GM18505 (cell line): Measurements from ENCODE around the gene ANKRD45.
"Not testable (repeated sequence)": the region's sequence is repeated elsewhere in the genome, so short reads cannot be mapped to it uniquely, and the experiment has no call there.

ENCODE experiments used
- ATAC-seq: cut with Tn5 transposase; IDR thresholded peaks from one replicate; pipeline ENCODE4 v1.9.1; 2021; ENCODE audit not compliant: unreplicated experiment
- POLR2A ChIP-seq: IDR thresholded peaks from 4 replicates; pipeline ENCODE4 v1.6.1; 2011; ENCODE audit warnings: borderline replicate concordance; ENCODE audit not compliant: insufficient read depth, insufficient read length; ENCODE audit errors: extremely low read depth

ANKRD45 gene

DNA sequence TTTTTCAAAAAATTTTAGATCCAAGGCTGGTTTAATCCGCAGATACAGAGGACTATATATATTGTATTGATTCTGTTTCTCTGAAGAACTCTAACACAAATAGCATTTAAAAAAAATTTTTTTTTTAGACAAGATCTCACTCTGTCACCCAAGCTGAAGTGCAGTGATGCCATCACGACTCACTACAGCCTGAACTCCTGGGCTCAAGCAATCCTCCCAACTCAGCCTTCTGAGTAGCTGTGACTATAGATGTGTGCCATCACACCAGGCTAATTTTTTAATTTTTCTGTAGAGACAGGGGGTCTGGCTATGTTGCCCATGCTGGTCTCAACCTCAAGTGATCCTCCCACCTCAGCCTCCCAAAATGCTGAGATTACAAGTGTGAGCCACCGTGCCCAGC lies 3.0 kb downstream of the ANKRD45 start:
- ATAC-seq: no peak
- TF ChIP-seq POLR2A: no peak

DNA sequence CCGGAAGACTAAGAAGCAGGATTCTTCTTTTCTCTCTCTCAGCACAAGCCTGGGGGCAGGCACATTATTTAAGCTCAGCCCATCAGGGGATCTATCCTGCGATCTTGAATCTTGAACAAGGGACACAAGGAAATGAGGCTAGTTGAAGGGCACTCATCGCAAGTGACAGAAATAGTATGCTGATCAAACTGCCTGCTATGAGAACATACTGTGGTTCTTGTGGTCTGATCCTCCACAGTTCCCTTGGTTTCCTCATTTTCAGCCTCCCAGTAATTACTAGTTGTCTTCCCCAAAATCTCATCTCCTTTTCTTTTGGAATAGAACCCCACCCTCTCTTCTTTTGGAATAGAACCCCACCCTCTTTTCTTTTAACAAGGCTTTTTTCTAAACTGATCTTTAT lies 6.5 kb downstream of the ANKRD45 start:
- no peak for ATAC-seq
- TF ChIP-seq POLR2A: no peak

DNA sequence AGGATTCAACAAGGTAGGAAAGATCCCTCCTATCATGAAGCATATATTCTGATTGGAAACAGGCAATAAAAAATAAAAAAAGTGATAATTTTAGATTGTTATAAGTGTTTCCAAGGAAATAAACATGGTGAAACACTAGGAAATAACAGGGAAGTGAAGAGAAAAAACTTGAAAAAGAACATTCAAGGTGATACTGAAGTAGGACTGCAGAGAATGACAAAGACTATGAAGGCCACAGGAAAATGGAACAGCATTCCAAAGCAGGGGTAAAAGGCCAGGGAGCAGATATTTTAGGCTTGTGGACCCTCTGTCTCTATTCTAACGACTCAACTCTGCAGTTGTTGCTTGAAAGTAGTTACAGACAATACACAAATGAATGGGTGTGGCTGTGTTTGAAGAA lies 7.9 kb downstream of the ANKRD45 start:
- no peak for TF ChIP-seq POLR2A
- no peak for ATAC-seq

DNA sequence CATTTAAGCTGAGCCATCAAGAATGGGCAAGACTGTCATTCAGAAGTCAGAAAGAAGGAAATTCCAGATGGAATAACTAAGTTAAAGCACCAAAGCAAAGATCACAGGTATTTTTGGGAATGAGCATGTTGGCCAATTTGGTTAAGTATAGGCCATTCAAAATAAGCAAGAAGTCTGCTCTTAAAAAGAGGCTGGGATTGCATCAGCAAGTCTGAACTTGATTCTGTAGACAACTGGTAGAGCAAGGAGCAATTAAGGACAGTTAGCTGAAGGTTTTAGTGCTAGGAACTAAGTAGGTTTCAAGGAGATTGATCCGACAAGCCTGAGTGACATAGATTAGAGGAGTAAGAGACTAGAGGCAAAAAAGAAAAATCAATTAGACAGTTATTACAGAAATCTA lies 8.4 kb downstream of the ANKRD45 start:
- ATAC-seq: no peak
- TF ChIP-seq POLR2A: no peak

DNA sequence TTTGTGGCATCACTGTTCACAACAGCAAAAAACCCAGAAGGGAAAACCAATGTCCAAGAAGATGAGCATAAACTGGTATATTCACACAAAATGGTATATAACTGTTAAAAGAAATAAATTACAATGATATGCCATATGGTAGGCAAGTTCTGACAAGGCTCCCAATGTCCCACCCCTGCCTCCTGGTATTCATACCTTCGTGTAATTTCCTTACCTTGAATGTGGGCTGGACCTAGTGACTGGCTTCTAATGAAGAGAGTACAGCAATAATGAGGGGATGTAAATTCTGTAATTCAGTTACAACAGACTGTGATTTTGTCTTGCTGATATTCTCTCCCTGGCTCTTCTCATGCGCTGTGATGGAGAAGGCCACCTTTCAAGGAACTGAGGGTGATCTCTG lies 9.3 kb downstream of the ANKRD45 start:
- TF ChIP-seq POLR2A: no peak
- no peak for ATAC-seq

DNA sequence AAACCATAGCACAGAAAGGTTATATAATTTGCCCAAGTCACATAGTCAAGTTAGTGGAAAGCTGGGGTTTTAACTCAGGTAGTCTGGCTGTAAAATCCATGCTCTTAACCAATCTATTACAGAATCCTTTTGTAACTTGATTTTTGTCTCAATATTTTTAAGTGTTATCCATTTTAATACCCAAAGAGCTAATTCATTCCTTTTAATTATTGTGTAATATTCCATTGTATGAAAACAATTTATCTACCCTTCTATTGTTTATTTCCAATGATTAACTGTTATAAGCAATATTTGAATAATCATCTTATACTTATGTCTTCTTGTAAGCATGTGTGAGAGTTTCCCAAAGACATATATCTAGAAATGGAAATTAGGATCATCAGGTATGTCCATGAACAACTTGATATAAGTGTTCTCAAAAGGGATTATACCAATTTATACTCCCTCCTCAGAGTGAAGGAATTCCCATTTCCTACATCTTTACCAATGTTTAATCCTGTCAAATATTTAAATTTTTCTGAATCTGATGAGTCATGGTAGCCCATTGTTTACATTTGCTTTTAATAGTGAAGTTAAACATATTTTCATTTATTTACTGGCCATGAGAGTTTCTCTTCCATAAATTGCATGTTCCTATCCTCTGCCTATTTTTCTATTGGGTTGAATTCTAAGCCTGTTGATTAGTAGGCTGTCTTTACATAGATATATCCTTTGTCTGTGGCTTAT lies 20.6 kb downstream of the ANKRD45 start:
- TF ChIP-seq POLR2A: no peak
- no peak for ATAC-seq

DNA sequence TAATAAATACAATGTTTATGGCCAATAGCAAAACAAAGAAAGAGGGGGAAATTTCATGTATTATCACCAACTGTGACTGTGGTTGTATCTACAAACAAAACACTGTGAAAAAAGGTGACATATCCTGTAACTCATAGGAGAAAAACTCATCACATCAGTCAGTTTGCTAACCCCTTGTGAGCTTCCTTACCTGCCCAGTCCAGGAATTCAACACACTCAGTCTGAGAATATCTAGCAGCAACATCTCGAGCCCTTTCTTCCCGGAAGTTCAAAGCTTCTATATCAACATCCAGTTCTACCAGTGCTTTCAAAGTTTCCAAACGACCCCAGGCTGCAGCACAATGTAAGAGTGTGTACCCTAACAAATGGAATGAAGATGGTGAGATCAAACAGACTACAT lies 23.0 kb downstream of the ANKRD45 start:
- ATAC-seq: no peak

DNA sequence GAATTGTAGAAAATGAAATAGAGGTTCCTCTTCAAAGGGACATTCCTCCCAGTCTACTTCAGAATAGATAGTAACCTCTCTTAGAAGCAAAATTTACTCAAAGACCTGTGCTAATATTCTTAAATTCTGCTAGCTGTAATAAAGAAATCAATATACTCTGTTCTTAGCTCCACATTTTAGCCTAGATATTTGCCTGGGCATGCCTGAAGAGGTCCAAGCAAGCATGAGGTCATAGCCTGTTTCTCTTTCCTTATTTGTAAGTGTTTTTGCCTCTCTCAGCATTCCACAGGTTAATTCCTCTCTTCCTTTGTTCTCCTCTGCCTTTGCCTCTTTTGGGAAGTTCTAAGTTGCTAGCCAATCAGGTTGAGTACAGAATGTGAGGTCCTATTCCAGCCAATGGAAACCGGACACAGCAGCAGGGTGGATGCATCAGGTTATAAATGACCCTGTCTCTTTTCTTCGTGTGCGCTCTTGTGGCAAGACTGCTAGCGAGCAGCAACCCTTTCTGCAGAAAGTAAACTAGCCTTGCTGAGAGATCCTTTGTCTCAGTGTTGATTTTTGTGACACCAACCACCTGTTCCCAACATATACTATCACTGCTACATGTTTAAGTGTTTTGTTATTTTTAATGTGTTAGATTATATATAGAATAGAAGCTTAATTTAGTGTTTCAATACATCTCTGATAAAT lies 27.1 kb downstream of the ANKRD45 start:
- ATAC-seq: not testable (repeated sequence)

More for the DNA sequence above, 23.0 kb downstream of the ANKRD45 start:
- no peak for TF ChIP-seq POLR2A

DNA sequence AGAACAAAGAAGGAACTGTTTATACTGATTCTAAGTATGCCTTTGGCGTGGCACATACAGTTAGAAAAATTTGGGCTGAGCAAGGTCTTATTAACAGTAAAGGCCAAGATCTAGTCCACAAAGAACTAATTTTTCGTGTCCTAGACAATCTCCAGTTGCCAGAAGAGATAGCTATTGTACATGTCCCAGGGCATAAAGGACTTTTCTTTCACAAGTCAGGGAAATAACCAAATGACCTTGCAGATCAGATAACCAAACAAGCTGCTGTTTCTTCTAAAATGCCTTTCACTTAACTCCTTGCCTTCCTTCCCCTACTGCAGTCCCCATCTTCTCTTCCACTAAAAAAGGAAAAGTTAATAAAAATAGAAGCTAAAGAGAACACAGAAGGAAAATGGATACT lies 30.5 kb downstream of the ANKRD45 start:
- ATAC-seq: no peak
- TF ChIP-seq POLR2A: no peak

DNA sequence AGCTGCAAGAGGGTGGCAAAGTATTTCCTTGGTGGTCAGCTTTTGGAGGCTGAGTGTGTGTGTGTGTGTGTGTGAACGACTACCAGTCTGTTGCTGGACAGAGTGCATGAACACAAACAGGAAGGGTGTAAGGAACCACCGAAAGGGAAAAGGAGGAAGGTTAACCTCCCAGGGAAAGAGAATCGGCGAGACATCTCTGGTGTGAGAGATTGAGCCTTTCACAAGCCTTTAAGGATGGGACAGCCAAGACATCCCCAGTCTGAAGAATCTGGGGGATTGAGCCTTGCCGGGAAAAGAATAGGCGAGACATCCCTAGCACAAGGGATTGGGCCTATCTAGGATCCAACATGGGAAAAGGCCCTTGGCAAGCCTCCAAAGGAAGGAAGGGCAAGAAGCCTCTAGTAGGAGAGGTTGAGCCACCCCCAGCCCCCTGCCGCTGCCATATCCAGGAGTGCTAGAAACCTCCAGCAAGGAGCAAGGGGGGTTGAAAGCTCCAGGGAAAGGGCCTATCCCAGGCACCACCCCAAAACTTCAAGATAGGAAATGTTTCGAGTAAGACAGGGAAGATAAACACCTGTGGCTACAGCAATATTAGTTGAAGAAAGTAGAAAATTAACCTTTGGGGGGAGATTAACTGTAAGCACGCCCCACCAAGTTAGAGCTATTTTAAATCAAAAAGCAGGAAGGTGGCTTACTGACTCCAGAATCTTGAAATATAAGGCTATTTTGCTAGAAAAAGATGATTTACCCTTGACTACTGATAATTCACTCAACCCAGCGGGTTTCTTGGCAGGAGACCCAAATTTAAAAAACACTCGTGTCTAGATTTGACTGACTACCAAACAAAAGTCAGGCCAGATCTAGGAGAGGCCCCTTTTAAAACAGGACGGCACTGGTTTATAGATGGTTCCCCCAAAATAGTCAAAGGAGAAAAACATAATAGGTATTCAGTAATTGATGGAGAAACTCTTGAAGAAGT lies 31.3 kb downstream of the ANKRD45 start:
- no peak for ATAC-seq
- no peak for TF ChIP-seq POLR2A

DNA sequence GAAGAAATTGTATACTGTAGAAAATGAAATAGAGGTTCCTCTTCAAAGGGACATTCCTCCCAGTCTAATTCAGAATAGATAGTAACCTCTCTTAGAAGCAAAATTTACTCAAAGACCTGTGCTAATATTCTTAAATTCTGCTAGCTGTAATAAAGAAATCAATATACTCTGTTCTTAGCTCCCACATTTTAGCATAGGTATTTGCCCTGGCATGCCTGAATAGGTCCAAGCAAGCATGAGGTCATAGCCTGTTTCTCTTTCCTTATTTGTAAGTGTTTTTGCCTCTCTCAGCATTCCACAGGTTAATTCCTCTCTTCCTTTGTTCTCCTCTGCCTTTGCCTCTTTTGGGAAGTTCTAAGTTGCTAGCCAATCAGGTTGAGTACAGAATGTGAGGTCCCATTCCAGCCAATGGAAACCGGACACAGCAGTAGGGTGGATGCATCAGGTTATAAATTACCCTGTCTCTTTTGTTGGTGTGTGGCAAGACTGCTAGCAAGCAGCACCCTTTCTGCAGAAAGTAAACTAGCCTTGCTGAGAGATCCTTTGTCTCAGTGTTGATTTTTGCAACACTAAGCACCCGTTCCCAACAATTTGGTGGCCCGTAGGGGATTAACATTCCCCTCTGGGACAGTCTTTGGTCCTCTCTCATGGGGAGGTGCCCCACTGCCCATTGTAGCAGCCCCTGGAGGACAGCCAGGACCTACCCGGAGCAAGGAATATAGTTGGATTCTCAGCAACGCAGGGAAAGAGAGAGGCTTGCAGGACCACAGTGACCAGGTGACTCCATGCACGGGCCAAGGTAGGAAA lies 32.2 kb downstream of the ANKRD45 start:
- not testable (repeated sequence) for ATAC-seq

DNA sequence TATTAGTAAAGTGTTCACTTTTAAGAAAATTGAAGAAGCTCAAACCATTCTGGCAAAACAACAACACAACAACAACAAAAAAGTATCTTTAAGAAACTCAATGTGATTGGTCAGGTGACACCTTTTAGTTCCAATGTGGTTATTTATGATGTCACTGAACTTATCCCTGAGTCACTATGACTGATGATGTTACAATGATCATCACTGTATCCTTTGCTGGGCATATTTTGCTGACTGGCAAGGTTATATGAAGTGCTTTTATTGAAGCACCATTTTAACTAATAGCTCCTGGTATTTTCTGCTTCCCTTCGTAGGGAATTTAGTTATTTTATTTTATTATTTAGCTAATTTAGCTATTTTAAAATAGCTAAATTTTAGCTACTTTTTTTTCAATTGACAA lies 34.5 kb downstream of the ANKRD45 start, which contains the start of gene TEX50:
Gene TEX50, plus strand, starts transcription at position 223 of the 400 bp plus-strand sequence. CDS start 184 bp downstream, outside the sequence.
- TF ChIP-seq POLR2A: no peak
- no peak for ATAC-seq

DNA sequence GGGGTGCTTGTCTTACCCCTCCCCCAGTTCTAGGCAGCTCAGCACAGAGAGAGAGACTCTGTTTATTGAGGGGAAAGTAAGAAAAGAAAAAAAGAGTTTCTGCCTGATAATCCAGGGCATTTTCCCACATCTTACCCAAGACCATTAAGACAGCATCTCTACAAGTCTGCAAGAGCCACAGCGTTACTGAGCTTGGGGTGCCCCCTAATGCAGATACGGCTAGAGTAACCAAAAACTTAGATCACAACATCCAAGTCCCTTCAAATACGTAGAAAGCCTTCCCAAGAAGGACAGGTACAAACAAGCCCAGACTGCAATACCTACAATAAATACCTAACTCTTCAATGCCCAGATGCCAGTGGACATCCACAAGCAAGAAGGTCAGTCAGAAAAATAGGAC lies 40.8 kb downstream of the ANKRD45 start:
- no peak for TF ChIP-seq POLR2A
- ATAC-seq: no peak
